C4-2B (cell line): ENCODE results near the gene TTC9C.

ENCODE experiments used
- H3K27ac ChIP-seq: fragments of 450-650 bp; 2 replicates; pipeline ENCODE4 v1.5.1; 2017
- CTCF ChIP-seq: fragments of 450-650 bp; conservative IDR thresholded peaks from 2 replicates; pipeline ENCODE4 v1.5.1; 2017; ENCODE audit warnings: mild to moderate bottlenecking
- ZFX ChIP-seq: fragments of 450-650 bp; IDR thresholded peaks from 2 replicates; pipeline ENCODE4 v1.6.1; 2017

The TTC9C gene

GRCh38 chr11:62725646-62726045 is 2.6 kb upstream of the TTC9C start:
- TF ChIP-seq ZFX (no peak), CTCF (no peak)
- peak overlapping the region; percentile 97 for H3K27ac ChIP-seq

DNA sequence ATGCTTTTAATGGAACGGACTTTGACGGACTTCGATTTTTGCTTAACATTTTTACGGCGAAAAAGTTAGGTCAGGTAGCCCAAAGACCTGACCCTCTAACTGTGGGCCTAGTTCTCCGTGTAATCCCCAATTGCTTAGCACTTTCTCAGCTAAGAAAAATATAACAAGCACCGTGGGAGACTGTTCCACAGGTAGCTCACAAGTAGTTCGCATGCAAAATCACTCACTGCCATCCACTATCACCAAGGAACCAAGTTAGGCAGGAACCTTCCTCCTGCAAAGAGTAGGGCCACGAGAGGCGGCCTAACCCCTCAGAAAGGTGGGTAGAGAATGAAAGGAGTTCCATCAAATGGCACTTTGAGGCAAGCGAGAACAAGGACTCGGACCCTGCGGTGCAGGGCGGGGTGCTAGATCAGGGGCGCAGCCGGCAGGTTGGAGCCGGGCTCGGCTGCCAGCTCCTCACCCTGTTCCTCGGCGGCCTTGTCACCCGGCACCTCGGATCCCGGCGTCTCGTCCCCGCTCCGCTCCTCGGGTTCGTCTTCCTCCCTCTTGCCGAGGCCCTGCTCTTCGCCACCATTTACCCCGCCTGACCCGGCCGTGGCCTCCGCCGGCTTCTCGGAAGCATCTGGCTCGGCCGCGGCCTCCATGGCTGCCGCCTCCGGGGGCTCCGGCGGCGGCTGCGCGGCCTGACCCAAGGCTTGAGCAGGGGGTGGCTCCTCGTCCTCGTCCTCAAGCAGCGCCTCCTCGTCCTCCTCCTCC is 2.0 kb upstream of the TTC9C start:
- peak overlapping the region; percentile 97 for H3K27ac ChIP-seq
- no peak for TF ChIP-seq ZFX
- TF ChIP-seq CTCF, result no peak

GRCh38 chr11:62726915-62727164 is 1.4 kb upstream of the TTC9C start:
- H3K27ac ChIP-seq, result peak overlapping the region; percentile 97
- TF ChIP-seq CTCF, result no peak
- TF ChIP-seq ZFX, result peak; percentile 98

GRCh38 chr11:62727165-62727871 is 968 bp upstream of the TTC9C start, which contains the start of gene HNRNPUL2:
TSS of gene HNRNPUL2 (minus strand) at chr11:62727457. CDS start at chr11:62727156, 301 bp downstream.
- peak within 1 kb of the TSS; percentile 97 for H3K27ac ChIP-seq
- no peak for TF ChIP-seq CTCF
- TF ChIP-seq ZFX, result peak; percentile 61

- H3K27ac ChIP-seq, result peak overlapping the region; percentile 97
- TF ChIP-seq CTCF, result no peak
- TF ChIP-seq ZFX, result no peak
Measured at GRCh38 chr11:62727872-62728170, 465 bp upstream of the TTC9C start.

- H3K27ac ChIP-seq, result peak overlapping the region; percentile 97
Measured at GRCh38 chr11:62730076-62730475, 1.8 kb downstream of the TTC9C start.

- no peak overlapping the region for H3K27ac ChIP-seq
- TF ChIP-seq CTCF, result no peak
- TF ChIP-seq ZFX, result no peak
Measured at GRCh38 chr11:62732830-62733229, 4.5 kb downstream of the TTC9C start.

DNA sequence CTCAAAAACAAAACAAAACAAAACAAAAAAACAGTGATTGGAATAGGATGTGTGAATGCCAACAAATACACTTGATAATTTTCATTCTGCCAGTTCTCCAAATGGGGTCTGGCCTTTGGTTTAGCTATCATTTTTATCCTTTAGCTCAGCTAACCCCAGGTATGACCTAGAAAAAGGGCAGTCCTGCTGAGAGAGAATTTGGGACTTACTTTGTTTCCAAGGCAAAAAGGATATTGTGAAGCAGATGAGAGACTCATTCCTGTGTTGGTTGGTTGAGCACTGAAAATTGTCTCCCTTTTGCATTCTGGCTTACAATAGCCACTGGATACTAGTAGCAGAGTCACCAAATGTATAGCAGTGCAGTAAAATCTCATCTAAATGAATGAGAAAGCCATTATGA is 8.9 kb downstream of the TTC9C start:
- TF ChIP-seq ZFX, result no peak
- TF ChIP-seq CTCF, result no peak
- H3K27ac ChIP-seq, result no peak overlapping the region
